Neural cell (in vitro differentiated cells): ENCODE results near the gene ODAD3. TPM values are rescaled to one million over a fixed set of nuclear protein-coding genes. Genes with fewer than 3 reads are reported as not detected.

Experiments used
- H2AFZ ChIP-seq: fragments of 200-600, 300-800 bp; sonication (generic), shearing (Covaris generic); 2 replicates; pipeline ENCODE4 v1.6.0; 2014; ENCODE audit warnings: low read depth, mild to moderate bottlenecking, antibody characterized with exemption, low read length, moderate library complexity
- H3F3A ChIP-seq: fragments of 200-600 bp; shearing (Covaris generic); 2 replicates; pipeline ENCODE4 v1.6.1; 2016; ENCODE audit warnings: mild to moderate bottlenecking, moderate library complexity, mixed read lengths, antibody characterized with exemption, low read length; ENCODE audit not compliant: insufficient read depth, poor library complexity, severe bottlenecking
- H3K27ac ChIP-seq: fragments of 200-600, 300-800 bp; sonication (generic), shearing (Covaris generic); 2 replicates; pipeline ENCODE4 v1.5.1; 2014; ENCODE audit warnings: mild to moderate bottlenecking, low read length, moderate library complexity
- H3K27me3 ChIP-seq: fragments of 300-800, 200-600 bp; sonication (generic), shearing (Covaris generic); 2 replicates; pipeline ENCODE4 v1.6.0; 2014; ENCODE audit warnings: mild to moderate bottlenecking, low read depth, low read length, moderate library complexity; ENCODE audit not compliant: insufficient read depth
- H3K36me3 ChIP-seq: fragments of 300-800, 200-600 bp; sonication (generic), shearing (Covaris generic); 2 replicates; pipeline ENCODE4 v1.5.1; 2014; ENCODE audit warnings: mild to moderate bottlenecking, antibody characterized with exemption, low read length, moderate library complexity; ENCODE audit not compliant: insufficient read depth
- H3K4me2 ChIP-seq: fragments of 300-800, 200-600 bp; sonication (generic), shearing (Covaris generic); 2 replicates; pipeline ENCODE4 v1.6.0; 2014; ENCODE audit warnings: mild to moderate bottlenecking, low read length
- H3K4me3 ChIP-seq: fragments of 300-800, 200-600 bp; sonication (generic), shearing (Covaris generic); 2 replicates; pipeline ENCODE4 v1.5.1; 2014; ENCODE audit warnings: mild to moderate bottlenecking, low read length, moderate library complexity
- H3K79me2 ChIP-seq: fragments of 200-600 bp; shearing (Covaris generic); replicated peaks from 2 replicates; pipeline ENCODE4 v1.6.0; 2014; ENCODE audit warnings: mild to moderate bottlenecking, low read length, moderate library complexity; ENCODE audit not compliant: insufficient read depth
- H3K9ac ChIP-seq: fragments of 300-800, 200-600 bp; sonication (generic), shearing (Covaris generic); 2 replicates; pipeline ENCODE4 v1.6.1; 2016; ENCODE audit warnings: mild to moderate bottlenecking, low read length, mixed read lengths
- H3K9me2 ChIP-seq: fragments of 200-600 bp; shearing (Covaris generic); 2 replicates; pipeline ENCODE4 v1.6.1; 2016; ENCODE audit warnings: mild to moderate bottlenecking, low read length, mixed read lengths; ENCODE audit not compliant: insufficient read depth
- H3K9me3 ChIP-seq: fragments of 200-600, 300-800 bp; sonication (generic), shearing (Covaris generic); 2 replicates; pipeline ENCODE4 v1.6.1; 2016; ENCODE audit warnings: mild to moderate bottlenecking, mixed run types, low read length, moderate library complexity, mixed read lengths
- H4K20me1 ChIP-seq: fragments of 200-600 bp; shearing (Covaris generic); 2 replicates; pipeline ENCODE4 v1.6.1; 2016; ENCODE audit warnings: mild to moderate bottlenecking, mixed run types; ENCODE audit not compliant: insufficient read depth
- CTCF ChIP-seq: fragments of 450-650 bp; IDR thresholded peaks from 2 replicates; pipeline ENCODE4 v1.5.1; 2014; ENCODE audit warnings: antibody characterized with exemption, mild to moderate bottlenecking, moderate library complexity; ENCODE audit not compliant: poor library complexity, severe bottlenecking
- EP300 ChIP-seq: fragments of 450-650 bp; conservative IDR thresholded peaks from 2 replicates; pipeline ENCODE4 v1.6.1; 2014; ENCODE audit warnings: antibody characterized with exemption, mild to moderate bottlenecking, moderate library complexity; ENCODE audit not compliant: poor library complexity, severe bottlenecking
- EZH2 ChIP-seq: fragments of 200-600, 300-800 bp; shearing (Covaris generic), sonication (generic); IDR thresholded peaks from 2 replicates; pipeline ENCODE4 v1.6.1; 2014; ENCODE audit warnings: antibody characterized with exemption, low read length, borderline replicate concordance, mild to moderate bottlenecking; ENCODE audit not compliant: insufficient read depth, poor library complexity, severe bottlenecking
- MXI1 ChIP-seq: fragments of 450-650 bp; conservative IDR thresholded peaks from 2 replicates; pipeline ENCODE4 v1.6.1; 2014; ENCODE audit warnings: antibody characterized with exemption, mild to moderate bottlenecking; ENCODE audit not compliant: poor library complexity, severe bottlenecking
- POLR2AphosphoS5 ChIP-seq: IDR thresholded peaks from 2 replicates; pipeline ENCODE4 v1.6.1; 2012
- RAD21 ChIP-seq: fragments of 450-650 bp; conservative IDR thresholded peaks from 2 replicates; pipeline ENCODE4 v1.6.1; 2014; ENCODE audit warnings: antibody characterized with exemption, mild to moderate bottlenecking, moderate library complexity
- REST ChIP-seq: IDR thresholded peaks from 2 replicates; pipeline ENCODE4 v1.6.1; 2012; ENCODE audit warnings: borderline replicate concordance
- SMC3 ChIP-seq: fragments of 450-650 bp; conservative IDR thresholded peaks from 2 replicates; pipeline ENCODE4 v1.6.1; 2014; ENCODE audit warnings: antibody characterized with exemption, mild to moderate bottlenecking, moderate library complexity; ENCODE audit not compliant: poor library complexity
- TAF1 ChIP-seq: IDR thresholded peaks from 2 replicates; pipeline ENCODE4 v1.6.1; 2012; ENCODE audit warnings: low read depth
- polyA plus RNA-seq: library from polyadenylated mRNA; depleted of rRNA; stranded (reverse); fragments of >200 nt; gene quantifications from 2 replicates; pipeline ENCODE4 v1.2.3, GENCODE V29; 2014

The ODAD3 gene
- polyA plus RNA-seq, 1 donor from 2014 or later: 3.4 TPM

DNA sequence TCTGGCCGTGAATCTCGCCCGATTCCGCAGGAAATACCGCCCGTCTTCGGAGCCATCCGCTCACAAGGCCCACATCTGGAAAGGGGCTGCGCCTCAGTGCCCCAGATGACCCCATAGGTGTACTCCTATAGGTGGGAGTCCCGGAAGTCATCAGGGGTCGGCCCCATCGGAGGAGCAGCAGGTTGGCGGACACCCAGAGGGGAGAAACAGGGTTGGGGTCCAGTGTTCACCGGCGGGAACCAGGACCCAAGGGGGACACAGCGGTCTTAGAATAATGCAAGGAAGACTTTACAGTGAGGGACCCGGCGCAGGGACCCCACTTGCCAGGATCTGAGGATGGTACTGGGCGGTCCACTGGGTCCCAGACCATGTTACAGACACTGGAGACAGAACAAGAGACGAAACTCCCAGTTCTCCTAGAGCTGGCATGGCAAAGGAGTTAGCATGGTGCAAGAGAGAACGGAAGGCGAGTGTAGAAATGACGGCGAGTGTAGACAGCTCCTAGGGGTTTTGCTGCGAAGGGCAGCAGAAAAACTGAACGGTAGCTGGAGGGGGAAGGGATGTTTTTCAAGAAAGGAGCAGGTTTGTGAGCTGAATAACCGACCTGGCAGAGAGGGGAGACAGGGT, 11.6 kb downstream of the ODAD3 start:
- Histone ChIP-seq H3K9ac (no peak overlapping the region), H3K27me3 (peaks cover 56% of the 10 kb centered on the region), H3F3A (no peaks in the 10 kb centered on the region), H3K27ac (no peak overlapping the region), H4K20me1 (no peaks in the 10 kb centered on the region), H3K9me2 (no peaks in the 10 kb centered on the region), H3K9me3 (peaks cover 11% of the 10 kb centered on the region), H3K79me2 (no peaks in the 10 kb centered on the region), H3K4me2 (no peak overlapping the region), H2AFZ (no peak overlapping the region), H3K4me3 (no peak overlapping the region), H3K36me3 (no peaks in the 10 kb centered on the region)
- TF ChIP-seq MXI1 (no peak), EZH2 (no peak), RAD21 (no peak), EP300 (no peak), CTCF (no peak), TAF1 (no peak), SMC3 (no peak), REST (no peak), POLR2AphosphoS5 (no peak)

DNA sequence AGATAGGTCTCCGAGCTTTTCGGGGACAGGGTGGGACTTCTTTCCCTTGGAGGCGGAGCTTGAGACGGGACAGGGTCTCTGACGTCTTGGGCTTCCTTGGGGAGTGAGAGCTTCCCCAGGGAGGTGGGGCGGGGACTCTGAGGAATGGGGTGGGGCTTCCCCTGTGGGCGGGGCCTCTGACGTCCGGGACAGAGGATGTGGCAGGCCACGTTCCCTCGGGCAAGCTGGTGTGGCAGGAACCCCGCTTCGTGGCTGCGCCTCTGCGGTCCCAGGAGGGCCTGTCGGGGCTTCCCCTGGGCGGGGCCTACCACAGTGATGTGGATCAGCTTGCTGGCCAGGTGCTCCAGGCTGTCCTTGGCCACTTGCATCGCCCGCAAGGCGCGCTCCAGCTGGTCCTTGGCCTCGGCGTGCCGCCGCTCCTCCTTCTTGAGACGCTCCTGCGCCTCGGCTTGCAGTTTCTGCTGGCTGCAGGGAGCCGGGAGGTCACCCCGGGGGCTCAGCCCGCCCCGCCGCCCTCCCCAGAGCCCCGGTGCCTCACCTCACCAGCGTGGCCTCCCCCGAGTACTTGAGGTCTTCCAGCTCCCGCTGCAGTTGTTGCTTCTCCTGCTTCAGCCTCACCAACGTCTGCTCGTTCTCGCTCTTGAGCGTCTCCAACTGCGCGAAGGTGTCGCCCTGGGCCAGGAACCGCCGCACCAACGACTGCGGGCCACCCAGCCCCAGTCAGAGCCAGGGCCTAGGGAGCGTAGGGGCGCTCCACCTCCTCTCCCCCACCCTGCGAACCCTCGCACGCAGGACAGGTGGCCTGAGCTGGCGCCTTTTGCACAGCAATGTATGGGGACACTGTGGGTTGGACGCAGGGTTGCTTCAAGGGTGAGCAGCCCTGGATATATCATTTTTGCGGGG, 12.5 kb downstream of the ODAD3 start:
- Histone ChIP-seq H3K9me2 (no peaks in the 10 kb centered on the region), H3K4me2 (no peak overlapping the region), H3K27me3 (peaks cover 64% of the 10 kb centered on the region), H3K9ac (no peak overlapping the region), H4K20me1 (no peaks in the 10 kb centered on the region), H3K4me3 (no peak overlapping the region), H3K9me3 (peaks cover 11% of the 10 kb centered on the region), H3F3A (no peaks in the 10 kb centered on the region), H2AFZ (no peak overlapping the region), H3K36me3 (no peaks in the 10 kb centered on the region), H3K27ac (no peak overlapping the region), H3K79me2 (no peaks in the 10 kb centered on the region)
- TF ChIP-seq EZH2 (no peak), RAD21 (no peak), TAF1 (no peak), MXI1 (no peak), REST (no peak), CTCF (no peak), EP300 (no peak), POLR2AphosphoS5 (no peak), SMC3 (no peak)
